GM18519 (cell line): Measurements from ENCODE around the gene DMP1.
"Not testable (repeated sequence)": the region's sequence is repeated elsewhere in the genome, so short reads cannot be mapped to it uniquely, and the experiment has no call there.

Experiments used
- ATAC-seq: cut with Tn5 transposase; IDR thresholded peaks from one replicate; pipeline ENCODE4 v1.9.1; 2021; ENCODE audit warnings: mild to moderate bottlenecking, moderate library complexity; ENCODE audit not compliant: unreplicated experiment, low FRiP score

The DMP1 gene

DNA sequence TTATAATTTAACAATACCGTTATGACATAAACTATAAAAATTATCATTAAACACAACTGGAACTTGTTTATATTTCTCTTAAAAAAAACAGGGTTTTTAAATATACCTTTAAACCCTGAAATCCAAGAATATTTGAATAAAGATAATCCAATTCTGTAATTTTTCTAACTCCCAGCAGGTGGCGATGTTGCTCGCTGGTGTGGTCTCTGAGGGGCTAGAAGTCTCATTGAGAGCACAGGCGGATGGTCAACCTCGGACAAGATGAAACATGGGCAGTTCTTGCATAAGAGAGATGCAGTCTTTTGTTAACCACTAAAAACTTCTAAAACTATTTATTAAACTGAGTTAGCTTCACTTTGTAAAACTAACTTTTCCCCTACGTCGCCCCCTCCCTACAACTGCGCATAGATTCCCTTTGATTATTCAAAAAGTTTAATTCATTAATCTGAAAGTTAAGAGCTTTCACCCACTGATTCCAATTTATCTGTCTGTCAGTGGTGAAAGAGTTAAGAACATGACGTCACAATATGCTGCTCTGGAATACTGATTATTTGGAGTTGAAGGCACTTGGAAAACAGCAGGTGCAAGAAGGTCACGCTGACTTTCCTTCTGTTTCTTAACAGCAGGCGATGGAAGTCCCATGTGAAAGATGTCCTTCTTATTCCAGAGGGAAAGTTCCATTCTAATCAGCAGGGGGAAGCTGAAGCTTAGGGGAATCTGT lies 29.5 kb downstream of the DMP1 start:
- ATAC-seq = no peak

- no peak for ATAC-seq
Measured at GRCh38 chr4:87680271-87680670, 30.2 kb downstream of the DMP1 start.

GRCh38 chr4:87688316-87688715 lies 38.2 kb downstream of the DMP1 start:
- no peak for ATAC-seq

DNA sequence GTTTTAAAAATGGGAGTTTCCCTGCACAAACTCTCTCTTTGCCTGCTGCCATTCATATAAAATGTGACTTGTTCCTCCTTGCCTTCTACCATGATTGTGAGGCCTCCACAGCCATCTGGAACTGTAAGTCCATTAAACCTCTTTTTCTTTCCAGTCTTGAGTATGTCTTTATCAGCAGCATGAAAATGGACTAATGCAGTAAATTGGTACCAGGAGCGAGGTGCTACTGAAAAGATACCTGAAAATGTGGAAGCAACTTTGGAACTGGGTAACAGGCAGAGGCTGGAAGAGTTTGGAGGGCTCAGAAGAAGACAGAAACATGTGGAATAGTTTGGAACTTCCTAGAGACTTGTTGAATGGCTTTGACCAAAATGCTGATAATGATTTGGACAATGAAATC lies 40.9 kb downstream of the DMP1 start:
- not testable (repeated sequence) for ATAC-seq

DNA sequence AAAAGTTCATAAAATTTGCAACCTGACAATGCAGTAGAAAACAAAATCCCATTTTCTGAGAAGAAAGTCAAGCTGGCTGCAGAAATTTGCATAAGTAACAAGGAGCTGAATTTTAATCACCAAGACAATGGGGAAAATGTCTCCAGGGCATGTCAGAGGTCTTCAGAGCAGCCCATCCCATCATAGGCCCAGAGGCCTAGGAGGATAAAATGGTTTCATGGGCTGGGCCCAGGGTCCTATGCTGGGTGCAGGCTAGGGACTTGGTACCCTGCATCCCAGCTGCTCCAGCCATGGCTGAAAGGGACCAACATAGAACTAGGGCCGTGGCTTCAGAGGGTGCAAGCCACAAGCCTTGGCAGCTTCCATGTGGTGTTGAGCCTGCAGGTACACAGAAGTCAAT lies 42.0 kb downstream of the DMP1 start:
- ATAC-seq = not testable (repeated sequence)

GRCh38 chr4:87697272-87697671 lies 47.2 kb downstream of the DMP1 start:
- ATAC-seq = no peak

DNA sequence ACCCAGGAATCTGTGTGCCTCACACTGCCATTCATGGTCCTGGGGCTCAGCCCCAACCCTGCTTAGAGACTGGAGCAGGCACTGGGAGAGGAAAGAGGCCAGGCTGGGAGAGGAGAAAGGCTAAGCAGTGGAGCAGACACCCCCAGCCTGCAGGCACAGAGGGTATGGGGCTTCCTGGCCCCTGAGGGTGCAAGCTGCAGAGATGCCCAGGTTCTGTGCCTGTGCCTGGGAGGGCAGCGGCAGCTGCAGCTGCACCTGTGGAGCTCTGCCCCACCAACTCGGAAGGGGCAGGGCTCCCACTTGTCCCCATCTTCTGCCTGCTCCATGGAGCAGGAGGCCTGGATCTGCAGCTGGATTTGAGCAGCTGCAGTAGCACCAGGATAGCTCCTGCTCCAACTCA lies 47.9 kb downstream of the DMP1 start:
- no peak for ATAC-seq

DNA sequence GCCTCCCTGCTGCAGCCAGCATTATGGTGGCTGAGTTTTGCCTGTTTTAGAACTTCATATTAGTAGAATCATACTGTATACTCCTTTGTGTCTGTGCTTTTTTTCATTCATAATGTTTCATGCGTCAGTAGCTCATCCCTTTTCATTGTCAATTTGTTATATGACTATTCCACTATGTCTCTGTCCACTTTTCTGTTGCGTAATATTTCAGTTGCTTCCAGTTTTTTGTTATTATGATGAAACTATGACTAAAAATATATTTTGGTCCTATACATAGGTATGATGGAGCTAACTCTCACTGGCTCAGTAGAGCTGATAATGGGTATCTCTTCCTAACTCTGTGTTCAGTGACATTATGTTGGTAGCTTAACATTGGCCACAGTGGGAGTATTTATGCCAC lies 48.3 kb downstream of the DMP1 start:
- ATAC-seq = no peak

DNA sequence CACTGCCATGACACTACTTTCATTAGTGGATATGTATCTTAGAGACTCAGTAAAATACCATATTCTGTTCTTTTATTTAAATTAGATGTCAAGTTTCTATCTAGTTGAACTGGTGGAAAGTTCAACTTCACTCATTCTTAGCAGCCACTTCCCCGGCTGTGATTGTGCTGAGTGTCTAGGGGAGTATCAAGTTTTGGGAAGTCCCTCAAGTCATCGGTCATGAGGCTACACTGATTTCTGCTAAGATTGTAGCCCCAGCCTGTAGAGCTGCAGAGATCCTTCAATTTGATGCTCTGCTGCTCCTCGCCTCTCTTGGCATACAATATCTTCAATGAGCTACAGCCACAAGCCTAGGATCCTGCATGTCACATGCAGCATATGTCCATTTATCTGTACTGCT lies 53.9 kb downstream of the DMP1 start:
- ATAC-seq = no peak

GRCh38 chr4:87707279-87707918 lies 57.3 kb downstream of the DMP1 start:
- no peak for ATAC-seq
